DOHH2 (cell line): ENCODE data around the gene GABRB1.

ENCODE experiments used
- H3F3A ChIP-seq: fragments of 200-600 bp; sonication (generic), shearing (Covaris generic); 2 replicates; pipeline ENCODE4 v1.6.0; 2016; ENCODE audit warnings: antibody characterized with exemption, mild to moderate bottlenecking; ENCODE audit not compliant: control insufficient read depth, insufficient read depth
- H3K27ac ChIP-seq: fragments of 200-600 bp; sonication (generic); 2 replicates; pipeline ENCODE4 v1.5.1; 2014; ENCODE audit warnings: low read depth, mild to moderate bottlenecking, low read length, moderate library complexity
- H3K27me3 ChIP-seq: fragments of 200-600 bp; sonication (generic); 2 replicates; pipeline ENCODE4 v1.6.1; 2014; ENCODE audit warnings: mild to moderate bottlenecking, low read length, mixed read lengths; ENCODE audit not compliant: control insufficient read depth
- H3K36me3 ChIP-seq: fragments of 200-600 bp; sonication (generic); 2 replicates; pipeline ENCODE4 v1.6.1; 2014; ENCODE audit warnings: mild to moderate bottlenecking, low read length, moderate library complexity, mixed read lengths; ENCODE audit not compliant: control insufficient read depth
- H3K4me1 ChIP-seq: fragments of 200-600 bp; sonication (generic); 2 replicates; pipeline ENCODE4 v1.6.1; 2014; ENCODE audit warnings: mild to moderate bottlenecking, low read length, mixed read lengths; ENCODE audit not compliant: control insufficient read depth
- H3K4me2 ChIP-seq: fragments of 200-600 bp; sonication (generic); 2 replicates; pipeline ENCODE4 v1.6.0; 2014; ENCODE audit warnings: mild to moderate bottlenecking, low read length, moderate library complexity
- H3K4me3 ChIP-seq: fragments of 200-600 bp; sonication (generic); 2 replicates; pipeline ENCODE4 v1.5.1; 2014; ENCODE audit warnings: mild to moderate bottlenecking, low read length, mixed read lengths
- H3K79me2 ChIP-seq: fragments of 200-600 bp; sonication (generic); 2 replicates; pipeline ENCODE4 v1.6.1; 2014; ENCODE audit warnings: mild to moderate bottlenecking, low read length, mixed read lengths; ENCODE audit not compliant: control insufficient read depth
- H3K9me2 ChIP-seq: fragments of 200-600 bp; sonication (generic); replicated peaks from 2 replicates; pipeline ENCODE4 v1.6.1; 2014; ENCODE audit warnings: mild to moderate bottlenecking, low read length, mixed read lengths; ENCODE audit not compliant: control insufficient read depth
- H3K9me3 ChIP-seq: fragments of 200-600 bp; sonication (generic); 2 replicates; pipeline ENCODE4 v1.6.1; 2014; ENCODE audit warnings: antibody characterized with exemption, low read length, mixed read lengths; ENCODE audit not compliant: control insufficient read depth, insufficient read depth
- H4K20me1 ChIP-seq: fragments of 200-600 bp; sonication (generic); 2 replicates; pipeline ENCODE4 v1.6.0; 2014; ENCODE audit warnings: low read depth, mild to moderate bottlenecking, antibody characterized with exemption, low read length, moderate library complexity; ENCODE audit not compliant: control insufficient read depth, insufficient read depth
- EZH2phosphoT487 ChIP-seq: fragments of 200-600 bp; sonication (generic); IDR thresholded peaks from 2 replicates; pipeline ENCODE4 v1.6.1; 2017; ENCODE audit warnings: borderline replicate concordance, mild to moderate bottlenecking, antibody characterized with exemption, low read length, moderate library complexity, mixed read lengths
- TF ChIP-seq, protein P1 (sequence below): fragments of 200-600 bp; sonication (generic); IDR thresholded peaks from one replicate; pipeline ENCODE4 v1.5.1; 2014; ENCODE audit warnings: antibody characterized with exemption, mild to moderate bottlenecking, low read depth, low read length; ENCODE audit not compliant: poor library complexity, severe bottlenecking

Gene GABRB1

DNA sequence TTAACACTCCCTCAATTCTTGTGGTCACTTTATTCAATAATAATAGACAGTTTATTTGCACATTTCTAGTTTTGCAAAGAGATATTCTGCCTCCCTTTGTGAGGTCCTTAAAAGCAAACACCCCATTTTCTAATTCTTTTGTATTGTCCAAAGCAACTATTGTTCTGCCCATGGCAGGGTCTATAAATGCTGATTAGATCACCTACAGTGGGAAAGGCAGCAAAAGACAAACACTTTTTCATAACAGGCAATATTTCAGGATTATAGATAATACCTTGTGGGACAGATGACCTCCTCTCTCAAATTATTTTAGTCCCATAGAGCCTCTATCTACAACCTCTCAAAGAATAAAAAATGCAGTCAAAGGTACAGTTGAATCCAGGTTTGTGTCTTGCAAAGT is 403.6 kb downstream of the GABRB1 start:
- Histone ChIP-seq H3K27me3 (no peaks in the 10 kb centered on the region), H3F3A (no peaks in the 10 kb centered on the region), H3K36me3 (no peaks in the 10 kb centered on the region), H3K27ac (no peak overlapping the region), H3K4me1 (peaks cover 16% of the 10 kb centered on the region), H3K9me3 (no peaks in the 10 kb centered on the region), H3K4me3 (no peak overlapping the region), H3K9me2 (no peaks in the 10 kb centered on the region), H3K4me2 (no peak overlapping the region), H4K20me1 (no peaks in the 10 kb centered on the region), H3K79me2 (no peaks in the 10 kb centered on the region)
- no peak for TF ChIP-seq EZH2phosphoT487
- TF ChIP-seq, protein P1, sequence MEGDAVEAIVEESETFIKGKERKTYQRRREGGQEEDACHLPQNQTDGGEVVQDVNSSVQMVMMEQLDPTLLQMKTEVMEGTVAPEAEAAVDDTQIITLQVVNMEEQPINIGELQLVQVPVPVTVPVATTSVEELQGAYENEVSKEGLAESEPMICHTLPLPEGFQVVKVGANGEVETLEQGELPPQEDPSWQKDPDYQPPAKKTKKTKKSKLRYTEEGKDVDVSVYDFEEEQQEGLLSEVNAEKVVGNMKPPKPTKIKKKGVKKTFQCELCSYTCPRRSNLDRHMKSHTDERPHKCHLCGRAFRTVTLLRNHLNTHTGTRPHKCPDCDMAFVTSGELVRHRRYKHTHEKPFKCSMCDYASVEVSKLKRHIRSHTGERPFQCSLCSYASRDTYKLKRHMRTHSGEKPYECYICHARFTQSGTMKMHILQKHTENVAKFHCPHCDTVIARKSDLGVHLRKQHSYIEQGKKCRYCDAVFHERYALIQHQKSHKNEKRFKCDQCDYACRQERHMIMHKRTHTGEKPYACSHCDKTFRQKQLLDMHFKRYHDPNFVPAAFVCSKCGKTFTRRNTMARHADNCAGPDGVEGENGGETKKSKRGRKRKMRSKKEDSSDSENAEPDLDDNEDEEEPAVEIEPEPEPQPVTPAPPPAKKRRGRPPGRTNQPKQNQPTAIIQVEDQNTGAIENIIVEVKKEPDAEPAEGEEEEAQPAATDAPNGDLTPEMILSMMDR: no peak

DNA sequence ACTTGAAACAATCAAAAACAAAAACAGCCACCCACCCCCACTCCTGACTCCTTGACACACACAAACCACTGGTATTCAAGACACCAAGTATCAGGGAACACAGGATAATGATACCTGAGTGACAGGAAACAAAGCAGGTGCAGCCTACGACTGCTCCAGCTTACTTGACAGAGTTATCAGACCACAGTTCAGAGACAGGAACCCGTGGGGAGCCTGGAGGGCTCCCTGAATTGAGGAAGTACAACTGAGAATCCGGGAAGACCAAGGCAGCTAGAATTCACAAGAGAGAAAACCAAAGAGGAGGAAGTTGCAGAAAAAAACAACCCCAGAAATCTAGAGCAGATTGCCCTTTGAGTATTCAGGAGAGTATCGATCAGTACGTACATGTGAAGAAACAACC is 411.6 kb downstream of the GABRB1 start:
- Histone ChIP-seq H3F3A (peaks cover 2% of the 10 kb centered on the region; the same call in 1 of the 2 replicates), H3K4me3 (peak overlapping the region; percentile 45), H3K4me1 (peaks cover 17% of the 10 kb centered on the region), H4K20me1 (no peaks in the 10 kb centered on the region), H3K27ac (peak overlapping the region; percentile 24; the same call in 1 of the 2 replicates), H3K9me3 (no peaks in the 10 kb centered on the region), H3K4me2 (peak overlapping the region; percentile 59), H3K9me2 (no peaks in the 10 kb centered on the region), H3K79me2 (no peaks in the 10 kb centered on the region), H3K27me3 (no peaks in the 10 kb centered on the region), H3K36me3 (no peaks in the 10 kb centered on the region)
- TF ChIP-seq, protein P1: no peak
- TF ChIP-seq EZH2phosphoT487: no peak

DNA sequence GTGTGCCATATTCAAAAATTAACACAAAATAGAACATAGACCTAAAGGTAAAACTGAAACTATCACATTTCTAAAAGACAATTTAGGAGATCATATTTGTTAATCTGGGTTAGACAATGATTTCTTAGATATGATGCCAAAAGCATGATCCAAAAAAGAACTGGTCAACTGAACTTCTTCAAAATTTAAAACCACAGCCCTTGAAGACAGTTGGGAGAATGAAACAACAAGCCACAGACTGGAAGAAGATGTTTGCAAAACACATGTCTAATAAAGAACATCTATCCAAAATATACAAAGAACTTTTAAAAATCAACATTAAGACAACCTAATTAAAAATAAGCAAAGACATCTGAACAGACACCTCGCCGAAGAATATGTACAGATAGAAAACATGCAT is 412.7 kb downstream of the GABRB1 start:
- no peaks in the 10 kb centered on the region for H3K9me2 ChIP-seq
- H3K27me3 ChIP-seq: no peaks in the 10 kb centered on the region
- H4K20me1 ChIP-seq: no peaks in the 10 kb centered on the region
- no peak overlapping the region for H3K4me3 ChIP-seq
- no peak overlapping the region for H3K27ac ChIP-seq
- H3K4me1 ChIP-seq: peaks cover 17% of the 10 kb centered on the region
- H3K9me3 ChIP-seq: no peaks in the 10 kb centered on the region
- H3K4me2 ChIP-seq: no peak overlapping the region; the same call in 1 of the 2 replicates
- TF ChIP-seq, protein P1: no peak
- TF ChIP-seq EZH2phosphoT487: no peak
- no peaks in the 10 kb centered on the region for H3K36me3 ChIP-seq
- H3F3A ChIP-seq: peaks cover 2% of the 10 kb centered on the region; the same call in 1 of the 2 replicates
- H3K79me2 ChIP-seq: no peaks in the 10 kb centered on the region
